ENCODE results near the gene FBRSL1. TPM values are rescaled to one million over a fixed set of nuclear protein-coding genes. Genes with fewer than 3 reads are reported as not detected.

The FBRSL1 gene
- total and polyA plus RNA-seq, 9 of the 15 experiments (the other 6 are each of a cell fraction or from before 2014, with no cell fraction given) = 0.24 to 129 (median 7.3) TPM

- peak in 1 of 2 experiments; percentile 52; a peak in 2 of 4 replicates for TF ChIP-seq MNT (conservative IDR thresholded peaks at IDR 0.05)
- no peak for TF ChIP-seq SIN3B (IDR thresholded peaks at IDR 0.05; ENCODE audit: low read depth)
- no peak for TF ChIP-seq ZNF407 (IDR thresholded peaks at IDR 0.05; ENCODE audit: low read depth)
- 0 out of 2 replicates have a peak, but pooled peaks have one; percentile 28 for TF ChIP-seq ZFX (CRISPR knock-in tag; IDR thresholded peaks at IDR 0.05)
- TF ChIP-seq MED1 (CRISPR knock-in tag; IDR thresholded peaks at IDR 0.05; ENCODE audit: borderline replicate concordance) = no peak
- TF ChIP-seq MYC (IDR thresholded peaks at IDR 0.05; ENCODE audit: low read depth, low read length) = 0 out of 2 replicates have a peak, but pooled peaks have one; percentile 15
- TF ChIP-seq MYC (CRISPR knock-in tag; IDR thresholded peaks at IDR 0.05; ENCODE audit: borderline replicate concordance, low read depth) = no peak
- peak; percentile 72 for TF ChIP-seq TFAP4 (CRISPR knock-in tag; IDR thresholded peaks at IDR 0.05; ENCODE audit: borderline replicate concordance)
Observed at GRCh38 chr12:132506328-132507160, 16.6 kb downstream of the FBRSL1 start (continued).
